ENCODE measurements around the gene IP6K1.

The IP6K1 gene

GRCh38 chr3:49723628-49724551 lies 62.5 kb downstream of the IP6K1 start, which contains the start of gene GMPPB:
Gene GMPPB (minus strand): TSS chr3:49723951. CDS start chr3:49723726, 225 bp downstream.
- DNase-seq, result peak; percentile 96
- peak; percentile 87 for ATAC-seq

GRCh38 chr3:49723296-49723627 lies 63.1 kb downstream of the IP6K1 start:
- ATAC-seq (peak; percentile 4), DNase-seq (peak; percentile 67)

GRCh38 chr3:49722896-49723295 lies 63.4 kb downstream of the IP6K1 start:
- DNase-seq (no peak), ATAC-seq (no peak)

GRCh38 chr3:49721896-49722781 lies 64.2 kb downstream of the IP6K1 start:
- ATAC-seq (no peak), DNase-seq (no peak)

- DNase-seq (no peak), ATAC-seq (no peak)
Observed at GRCh38 chr3:49721596-49721895, 64.8 kb downstream of the IP6K1 start.

GRCh38 chr3:49720855-49721595 lies 65.3 kb downstream of the IP6K1 start:
- DNase-seq (no peak), ATAC-seq (no peak)

GRCh38 chr3:49719214-49719884 lies 67.0 kb downstream of the IP6K1 start, which contains the start of gene AMIGO3:
Gene AMIGO3 (minus strand): TSS chr3:49719684. CDS start chr3:49719465, 219 bp downstream.
- DNase-seq (peak; percentile 93), ATAC-seq (peak; percentile 67)

- ATAC-seq (no peak), DNase-seq (no peak)
Observed at GRCh38 chr3:49718858-49719213, 67.5 kb downstream of the IP6K1 start.

- no peak for ATAC-seq
- no peak for DNase-seq
Observed at GRCh38 chr3:49717959-49718857, 68.1 kb downstream of the IP6K1 start.

- no peak for ATAC-seq
- no peak for DNase-seq
Observed at GRCh38 chr3:49717211-49717958, 69.0 kb downstream of the IP6K1 start.

GRCh38 chr3:49716691-49717210 lies 69.6 kb downstream of the IP6K1 start:
- DNase-seq, result no peak
- no peak for ATAC-seq

- ATAC-seq (no peak), DNase-seq (no peak)
Observed at GRCh38 chr3:49716169-49716568, 70.2 kb downstream of the IP6K1 start.

- ATAC-seq (no peak), DNase-seq (no peak)
Observed at GRCh38 chr3:49715611-49716121, 70.7 kb downstream of the IP6K1 start.

GRCh38 chr3:49714728-49715550 lies 71.4 kb downstream of the IP6K1 start:
- ATAC-seq (no peak), DNase-seq (no peak)

GRCh38 chr3:49713336-49714105 lies 72.8 kb downstream of the IP6K1 start:
- DNase-seq, result no peak
- ATAC-seq, result no peak

GRCh38 chr3:49712631-49713317 lies 73.6 kb downstream of the IP6K1 start:
- ATAC-seq (no peak), DNase-seq (no peak)

- no peak for DNase-seq
- ATAC-seq, result no peak
Observed at GRCh38 chr3:49712166-49712565, 74.2 kb downstream of the IP6K1 start.
